ENCODE results near the gene CPLX1.

Gene CPLX1

DNA sequence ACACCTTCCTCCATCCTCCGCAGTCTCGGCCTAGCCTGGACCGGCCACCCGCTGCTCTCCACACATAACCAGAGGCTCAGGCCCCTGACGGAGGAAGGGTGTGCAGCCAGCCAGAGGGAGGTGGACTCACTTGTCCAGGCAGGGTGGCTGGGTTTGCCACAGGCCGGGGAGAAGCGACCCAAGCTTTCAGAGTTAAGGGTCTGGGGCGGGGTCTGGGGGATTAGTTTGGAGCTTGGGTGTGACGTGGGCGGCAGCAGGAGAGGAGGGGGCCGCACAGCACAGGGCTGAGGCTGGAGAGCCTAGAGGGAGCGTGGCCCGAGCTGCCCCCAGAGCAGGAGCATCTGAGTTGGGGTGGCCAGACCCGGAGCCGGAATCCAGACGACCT lies 22.4 kb upstream of the CPLX1 start:
- no peak overlapping the region for H3K27ac ChIP-seq
- TF ChIP-seq, protein P1, sequence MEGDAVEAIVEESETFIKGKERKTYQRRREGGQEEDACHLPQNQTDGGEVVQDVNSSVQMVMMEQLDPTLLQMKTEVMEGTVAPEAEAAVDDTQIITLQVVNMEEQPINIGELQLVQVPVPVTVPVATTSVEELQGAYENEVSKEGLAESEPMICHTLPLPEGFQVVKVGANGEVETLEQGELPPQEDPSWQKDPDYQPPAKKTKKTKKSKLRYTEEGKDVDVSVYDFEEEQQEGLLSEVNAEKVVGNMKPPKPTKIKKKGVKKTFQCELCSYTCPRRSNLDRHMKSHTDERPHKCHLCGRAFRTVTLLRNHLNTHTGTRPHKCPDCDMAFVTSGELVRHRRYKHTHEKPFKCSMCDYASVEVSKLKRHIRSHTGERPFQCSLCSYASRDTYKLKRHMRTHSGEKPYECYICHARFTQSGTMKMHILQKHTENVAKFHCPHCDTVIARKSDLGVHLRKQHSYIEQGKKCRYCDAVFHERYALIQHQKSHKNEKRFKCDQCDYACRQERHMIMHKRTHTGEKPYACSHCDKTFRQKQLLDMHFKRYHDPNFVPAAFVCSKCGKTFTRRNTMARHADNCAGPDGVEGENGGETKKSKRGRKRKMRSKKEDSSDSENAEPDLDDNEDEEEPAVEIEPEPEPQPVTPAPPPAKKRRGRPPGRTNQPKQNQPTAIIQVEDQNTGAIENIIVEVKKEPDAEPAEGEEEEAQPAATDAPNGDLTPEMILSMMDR (conservative IDR thresholded peaks at IDR 0.05): no peak

DNA sequence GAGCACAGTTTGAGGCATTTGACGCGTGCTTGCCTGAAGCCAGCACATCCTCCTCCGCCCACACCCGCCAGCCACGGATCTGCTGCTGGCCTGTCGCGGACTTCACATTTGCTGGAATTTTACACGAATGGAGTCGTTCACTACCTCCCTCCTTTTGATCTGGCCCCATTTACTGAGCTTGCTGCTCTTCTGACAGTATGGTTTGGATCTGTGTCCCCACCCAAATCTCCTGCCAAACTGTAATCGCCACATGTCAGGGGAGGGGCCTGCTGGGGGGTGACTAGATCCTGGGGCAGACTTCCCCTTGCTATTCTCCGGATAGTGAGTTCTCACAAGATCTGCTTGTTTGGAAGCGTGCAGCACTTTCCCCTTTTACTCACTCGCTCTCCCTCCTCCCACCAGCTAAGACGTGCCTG lies 19.9 kb upstream of the CPLX1 start:
- TF ChIP-seq, protein P1 (conservative IDR thresholded peaks at IDR 0.05): no peak
- no peak overlapping the region for H3K27ac ChIP-seq

DNA sequence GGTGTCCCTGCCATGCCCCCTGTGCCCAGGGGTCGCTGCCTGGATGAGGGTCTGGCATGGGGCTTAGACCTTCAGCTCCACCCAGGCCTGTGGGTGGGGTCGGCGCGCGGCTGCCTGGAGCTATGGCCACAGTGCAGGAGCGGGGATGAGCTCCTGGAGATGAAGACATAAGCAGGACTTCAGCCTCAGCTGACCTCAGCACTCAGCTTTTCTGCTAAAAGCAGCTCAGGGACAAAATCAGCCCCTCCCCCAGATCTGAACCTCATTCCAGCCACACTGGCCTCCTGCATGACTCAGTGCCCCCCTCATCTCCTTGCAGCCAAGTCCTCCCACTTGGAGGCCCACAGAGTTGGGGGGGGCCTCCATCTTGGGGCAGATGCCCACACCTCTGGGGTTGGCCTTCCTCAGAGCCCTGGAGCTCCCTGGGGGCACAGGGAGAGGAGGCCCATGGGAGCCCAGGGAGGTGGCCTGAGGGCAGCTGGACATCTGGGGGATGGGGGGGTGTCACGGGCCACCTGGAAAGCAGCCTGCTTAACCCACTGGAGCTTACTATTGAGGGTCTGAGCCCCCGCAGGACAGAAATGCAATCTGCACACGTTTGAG lies 19.4 kb upstream of the CPLX1 start:
- TF ChIP-seq, protein P1 (conservative IDR thresholded peaks at IDR 0.05): no peak
- no peak overlapping the region for H3K27ac ChIP-seq

GRCh38 chr4:844752-845232 lies 18.9 kb upstream of the CPLX1 start:
- TF ChIP-seq, protein P1 (conservative IDR thresholded peaks at IDR 0.05): no peak
- H3K27ac ChIP-seq: no peak overlapping the region

- no peak overlapping the region for H3K27ac ChIP-seq
- TF ChIP-seq, protein P1 (conservative IDR thresholded peaks at IDR 0.05): no peak
These were observed 13.9 kb upstream of the CPLX1 start for GRCh38 chr4:839675-840443.

DNA sequence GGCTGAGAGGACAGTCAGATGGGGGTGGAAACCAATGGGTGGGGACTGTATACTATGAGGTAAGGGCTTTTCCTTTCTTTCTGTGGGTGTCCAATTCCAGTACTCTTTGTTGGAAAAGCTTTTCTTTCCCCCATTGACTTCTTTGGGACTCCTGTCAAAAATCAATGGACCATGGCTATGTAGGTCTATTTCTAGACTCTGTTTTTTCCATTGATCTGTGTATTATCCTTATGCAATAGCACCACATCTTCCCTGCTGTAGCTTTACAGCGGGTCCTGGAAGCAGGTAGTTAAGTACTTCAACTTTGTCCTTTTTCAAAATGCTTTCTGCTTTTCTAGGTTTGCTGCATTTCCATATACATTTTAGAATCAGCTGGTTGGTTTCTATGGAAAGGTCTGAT lies 11.8 kb upstream of the CPLX1 start:
- TF ChIP-seq, protein P1 (conservative IDR thresholded peaks at IDR 0.05): no peak
- no peak overlapping the region for H3K27ac ChIP-seq

DNA sequence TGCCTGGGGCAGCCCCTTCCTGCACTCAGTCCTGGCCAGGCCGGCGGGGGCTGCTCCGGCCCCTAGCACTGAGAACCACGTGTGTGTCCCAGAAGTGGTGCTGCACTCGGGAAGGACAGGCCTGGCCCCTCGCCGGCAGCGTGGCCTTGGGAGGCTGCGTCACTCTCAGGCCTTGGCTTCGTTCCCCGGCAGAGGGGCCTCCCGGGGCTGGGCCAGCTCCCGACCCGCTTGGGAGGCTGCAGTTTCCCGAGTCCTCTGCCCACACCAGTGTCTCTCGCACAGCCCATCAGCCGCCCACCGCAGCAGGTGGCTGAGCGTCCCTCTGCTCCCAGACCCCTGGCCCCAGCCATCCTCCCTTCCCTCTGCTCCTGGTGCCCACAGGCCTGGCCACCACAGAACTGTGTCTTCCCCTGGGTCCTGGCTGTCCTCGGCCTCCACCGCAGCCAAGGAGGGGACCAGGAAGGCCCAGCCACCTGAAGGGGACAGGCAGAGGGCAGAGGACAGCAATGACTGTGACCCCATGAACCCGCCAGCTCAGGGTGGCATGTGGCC lies 10.9 kb upstream of the CPLX1 start:
- TF ChIP-seq, protein P1 (conservative IDR thresholded peaks at IDR 0.05): no peak
- H3K27ac ChIP-seq: no peak overlapping the region

All from VCaP (cell line).